Measurements from ENCODE around the gene CHMP4A. TPM values are rescaled to one million over a fixed set of nuclear protein-coding genes. Genes with fewer than 3 reads are reported as not detected.
A peak's percentile ranks its signal among the peaks of the same experiment; 100 is the strongest.

CHMP4A gene
- total RNA-seq, 1 experiment from 2014 or later, result 32.7 TPM

DNA sequence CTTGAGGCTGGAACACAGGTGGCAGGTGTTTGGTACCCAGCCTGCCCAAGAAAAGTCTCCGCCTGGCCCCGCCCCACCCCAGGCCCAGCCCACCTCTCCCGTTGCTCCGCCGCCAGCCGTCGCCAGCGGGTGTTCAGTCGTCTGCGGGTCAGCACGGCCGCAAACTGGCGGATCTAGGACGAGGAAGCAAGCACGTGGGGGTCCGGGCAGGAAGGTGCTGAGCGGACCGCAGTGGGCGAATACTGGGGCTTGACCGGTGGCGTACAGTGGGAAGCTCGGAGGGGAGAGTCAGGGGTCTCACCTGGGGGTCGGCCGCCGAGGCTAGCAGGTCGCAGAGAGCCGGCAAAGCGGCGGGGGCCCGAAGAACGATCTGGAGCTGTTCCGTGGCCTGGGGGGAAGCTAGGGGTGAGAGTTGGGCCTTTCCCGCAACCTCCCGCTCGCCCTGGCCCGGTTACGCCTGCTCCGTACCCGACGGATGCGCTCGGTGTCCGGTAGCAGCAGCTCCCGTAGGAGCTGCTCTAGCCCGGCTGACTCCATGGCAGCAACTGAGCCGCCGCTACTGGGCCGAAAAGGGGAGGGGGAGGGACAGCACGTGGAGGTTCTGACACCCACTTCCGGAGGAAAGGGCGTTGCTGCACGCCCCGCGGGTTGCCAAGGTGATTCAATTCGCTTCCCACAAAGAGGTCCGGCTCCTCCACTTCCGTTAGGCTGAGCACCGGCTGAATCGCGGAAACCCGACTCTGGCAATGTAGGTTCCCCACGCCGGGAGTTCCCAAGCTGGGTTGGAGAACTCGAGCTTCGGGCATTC lies 24.8 kb downstream of the CHMP4A start, which contains the start of gene IPO4 (continued):
- no peak for TF ChIP-seq ZNF317 (CRISPR knock-in tag; IDR thresholded peaks at IDR 0.05; ENCODE audit: borderline replicate concordance, low read depth)
- TF ChIP-seq MXD4 (CRISPR knock-in tag; IDR thresholded peaks at IDR 0.05; ENCODE audit: borderline replicate concordance), result no peak
- TF ChIP-seq, protein P1, sequence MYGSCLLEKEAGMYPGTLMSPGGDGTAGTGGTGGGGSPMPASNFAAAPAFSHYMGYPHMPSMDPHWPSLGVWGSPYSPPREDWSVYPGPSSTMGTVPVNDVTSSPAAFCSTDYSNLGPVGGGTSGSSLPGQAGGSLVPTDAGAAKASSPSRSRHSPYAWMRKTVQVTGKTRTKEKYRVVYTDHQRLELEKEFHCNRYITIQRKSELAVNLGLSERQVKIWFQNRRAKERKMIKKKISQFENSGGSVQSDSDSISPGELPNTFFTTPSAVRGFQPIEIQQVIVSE (CRISPR knock-in tag; IDR thresholded peaks at IDR 0.05; ENCODE audit: borderline replicate concordance), result no peak
- TF ChIP-seq, protein P2, sequence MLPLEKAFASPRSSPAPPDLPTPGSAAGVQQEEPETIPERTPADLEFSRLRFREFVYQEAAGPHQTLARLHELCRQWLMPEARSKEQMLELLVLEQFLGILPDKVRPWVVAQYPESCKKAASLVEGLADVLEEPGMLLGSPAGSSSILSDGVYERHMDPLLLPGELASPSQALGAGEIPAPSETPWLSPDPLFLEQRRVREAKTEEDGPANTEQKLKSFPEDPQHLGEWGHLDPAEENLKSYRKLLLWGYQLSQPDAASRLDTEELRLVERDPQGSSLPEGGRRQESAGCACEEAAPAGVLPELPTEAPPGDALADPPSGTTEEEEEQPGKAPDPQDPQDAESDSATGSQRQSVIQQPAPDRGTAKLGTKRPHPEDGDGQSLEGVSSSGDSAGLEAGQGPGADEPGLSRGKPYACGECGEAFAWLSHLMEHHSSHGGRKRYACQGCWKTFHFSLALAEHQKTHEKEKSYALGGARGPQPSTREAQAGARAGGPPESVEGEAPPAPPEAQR (CRISPR knock-in tag; IDR thresholded peaks at IDR 0.05), result no peak
- peak; percentile 90; the same call in 1 of the 2 replicates for TF ChIP-seq ESRRA (CRISPR knock-in tag; IDR thresholded peaks at IDR 0.05; ENCODE audit: borderline replicate concordance)
- TF ChIP-seq, protein P3, sequence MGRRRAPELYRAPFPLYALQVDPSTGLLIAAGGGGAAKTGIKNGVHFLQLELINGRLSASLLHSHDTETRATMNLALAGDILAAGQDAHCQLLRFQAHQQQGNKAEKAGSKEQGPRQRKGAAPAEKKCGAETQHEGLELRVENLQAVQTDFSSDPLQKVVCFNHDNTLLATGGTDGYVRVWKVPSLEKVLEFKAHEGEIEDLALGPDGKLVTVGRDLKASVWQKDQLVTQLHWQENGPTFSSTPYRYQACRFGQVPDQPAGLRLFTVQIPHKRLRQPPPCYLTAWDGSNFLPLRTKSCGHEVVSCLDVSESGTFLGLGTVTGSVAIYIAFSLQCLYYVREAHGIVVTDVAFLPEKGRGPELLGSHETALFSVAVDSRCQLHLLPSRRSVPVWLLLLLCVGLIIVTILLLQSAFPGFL (CRISPR knock-in tag; IDR thresholded peaks at IDR 0.05; ENCODE audit: borderline replicate concordance), result peak; percentile 88; the same call in 1 of the 2 replicates
- no peak for TF ChIP-seq TEAD4 (CRISPR knock-in tag; IDR thresholded peaks at IDR 0.05)
- no peak for TF ChIP-seq CREB1 (CRISPR knock-in tag; IDR thresholded peaks at IDR 0.05)
- no peak for TF ChIP-seq FOXJ3 (CRISPR knock-in tag; IDR thresholded peaks at IDR 0.05; ENCODE audit: borderline replicate concordance)
- no peak for TF ChIP-seq ZNF396 (CRISPR knock-in tag; IDR thresholded peaks at IDR 0.05; ENCODE audit: borderline replicate concordance)
- TF ChIP-seq, protein P4, sequence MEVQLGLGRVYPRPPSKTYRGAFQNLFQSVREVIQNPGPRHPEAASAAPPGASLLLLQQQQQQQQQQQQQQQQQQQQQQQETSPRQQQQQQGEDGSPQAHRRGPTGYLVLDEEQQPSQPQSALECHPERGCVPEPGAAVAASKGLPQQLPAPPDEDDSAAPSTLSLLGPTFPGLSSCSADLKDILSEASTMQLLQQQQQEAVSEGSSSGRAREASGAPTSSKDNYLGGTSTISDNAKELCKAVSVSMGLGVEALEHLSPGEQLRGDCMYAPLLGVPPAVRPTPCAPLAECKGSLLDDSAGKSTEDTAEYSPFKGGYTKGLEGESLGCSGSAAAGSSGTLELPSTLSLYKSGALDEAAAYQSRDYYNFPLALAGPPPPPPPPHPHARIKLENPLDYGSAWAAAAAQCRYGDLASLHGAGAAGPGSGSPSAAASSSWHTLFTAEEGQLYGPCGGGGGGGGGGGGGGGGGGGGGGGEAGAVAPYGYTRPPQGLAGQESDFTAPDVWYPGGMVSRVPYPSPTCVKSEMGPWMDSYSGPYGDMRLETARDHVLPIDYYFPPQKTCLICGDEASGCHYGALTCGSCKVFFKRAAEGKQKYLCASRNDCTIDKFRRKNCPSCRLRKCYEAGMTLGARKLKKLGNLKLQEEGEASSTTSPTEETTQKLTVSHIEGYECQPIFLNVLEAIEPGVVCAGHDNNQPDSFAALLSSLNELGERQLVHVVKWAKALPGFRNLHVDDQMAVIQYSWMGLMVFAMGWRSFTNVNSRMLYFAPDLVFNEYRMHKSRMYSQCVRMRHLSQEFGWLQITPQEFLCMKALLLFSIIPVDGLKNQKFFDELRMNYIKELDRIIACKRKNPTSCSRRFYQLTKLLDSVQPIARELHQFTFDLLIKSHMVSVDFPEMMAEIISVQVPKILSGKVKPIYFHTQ (CRISPR knock-in tag; IDR thresholded peaks at IDR 0.05), result no peak
- TF ChIP-seq, protein P5, sequence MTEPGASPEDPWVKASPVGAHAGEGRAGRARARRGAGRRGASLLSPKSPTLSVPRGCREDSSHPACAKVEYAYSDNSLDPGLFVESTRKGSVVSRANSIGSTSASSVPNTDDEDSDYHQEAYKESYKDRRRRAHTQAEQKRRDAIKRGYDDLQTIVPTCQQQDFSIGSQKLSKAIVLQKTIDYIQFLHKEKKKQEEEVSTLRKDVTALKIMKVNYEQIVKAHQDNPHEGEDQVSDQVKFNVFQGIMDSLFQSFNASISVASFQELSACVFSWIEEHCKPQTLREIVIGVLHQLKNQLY (CRISPR knock-in tag; IDR thresholded peaks at IDR 0.05), result no peak
- TF ChIP-seq JUN (CRISPR knock-in tag; IDR thresholded peaks at IDR 0.05), result no peak; the same call in 1 of the 2 replicates
- TF ChIP-seq ZNF219 (CRISPR knock-in tag; IDR thresholded peaks at IDR 0.05; ENCODE audit: borderline replicate concordance), result peak; percentile 33; the same call in 1 of the 2 replicates
- TF ChIP-seq, protein P6, sequence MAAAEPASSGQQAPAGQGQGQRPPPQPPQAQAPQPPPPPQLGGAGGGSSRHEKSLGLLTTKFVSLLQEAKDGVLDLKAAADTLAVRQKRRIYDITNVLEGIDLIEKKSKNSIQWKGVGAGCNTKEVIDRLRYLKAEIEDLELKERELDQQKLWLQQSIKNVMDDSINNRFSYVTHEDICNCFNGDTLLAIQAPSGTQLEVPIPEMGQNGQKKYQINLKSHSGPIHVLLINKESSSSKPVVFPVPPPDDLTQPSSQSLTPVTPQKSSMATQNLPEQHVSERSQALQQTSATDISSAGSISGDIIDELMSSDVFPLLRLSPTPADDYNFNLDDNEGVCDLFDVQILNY (CRISPR knock-in tag; IDR thresholded peaks at IDR 0.05), result peak; percentile 83; the same call in 1 of the 2 replicates
- TF ChIP-seq, protein P7, sequence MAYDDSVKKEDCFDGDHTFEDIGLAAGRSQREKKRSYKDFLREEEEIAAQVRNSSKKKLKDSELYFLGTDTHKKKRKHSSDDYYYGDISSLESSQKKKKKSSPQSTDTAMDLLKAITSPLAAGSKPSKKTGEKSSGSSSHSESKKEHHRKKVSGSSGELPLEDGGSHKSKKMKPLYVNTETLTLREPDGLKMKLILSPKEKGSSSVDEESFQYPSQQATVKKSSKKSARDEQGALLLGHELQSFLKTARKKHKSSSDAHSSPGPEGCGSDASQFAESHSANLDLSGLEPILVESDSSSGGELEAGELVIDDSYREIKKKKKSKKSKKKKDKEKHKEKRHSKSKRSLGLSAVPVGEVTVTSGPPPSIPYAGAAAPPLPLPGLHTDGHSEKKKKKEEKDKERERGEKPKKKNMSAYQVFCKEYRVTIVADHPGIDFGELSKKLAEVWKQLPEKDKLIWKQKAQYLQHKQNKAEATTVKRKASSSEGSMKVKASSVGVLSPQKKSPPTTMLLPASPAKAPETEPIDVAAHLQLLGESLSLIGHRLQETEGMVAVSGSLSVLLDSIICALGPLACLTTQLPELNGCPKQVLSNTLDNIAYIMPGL (CRISPR knock-in tag; IDR thresholded peaks at IDR 0.05), result peak; percentile 50; the same call in 1 of the 2 replicates
- TF ChIP-seq, protein P8, sequence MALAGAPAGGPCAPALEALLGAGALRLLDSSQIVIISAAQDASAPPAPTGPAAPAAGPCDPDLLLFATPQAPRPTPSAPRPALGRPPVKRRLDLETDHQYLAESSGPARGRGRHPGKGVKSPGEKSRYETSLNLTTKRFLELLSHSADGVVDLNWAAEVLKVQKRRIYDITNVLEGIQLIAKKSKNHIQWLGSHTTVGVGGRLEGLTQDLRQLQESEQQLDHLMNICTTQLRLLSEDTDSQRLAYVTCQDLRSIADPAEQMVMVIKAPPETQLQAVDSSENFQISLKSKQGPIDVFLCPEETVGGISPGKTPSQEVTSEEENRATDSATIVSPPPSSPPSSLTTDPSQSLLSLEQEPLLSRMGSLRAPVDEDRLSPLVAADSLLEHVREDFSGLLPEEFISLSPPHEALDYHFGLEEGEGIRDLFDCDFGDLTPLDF (CRISPR knock-in tag; IDR thresholded peaks at IDR 0.05), result no peak
- no peak for TF ChIP-seq SOX15 (CRISPR knock-in tag; IDR thresholded peaks at IDR 0.05)
- peak; percentile 71 for TF ChIP-seq CREM (CRISPR knock-in tag; IDR thresholded peaks at IDR 0.05)
- peak; percentile 82 for TF ChIP-seq ZBTB21 (CRISPR knock-in tag; IDR thresholded peaks at IDR 0.05; ENCODE audit: borderline replicate concordance)
- 0 out of 2 replicates have a peak, but pooled peaks have one; percentile 39 for TF ChIP-seq PRRX2 (CRISPR knock-in tag; IDR thresholded peaks at IDR 0.05)
- TF ChIP-seq, protein P9, sequence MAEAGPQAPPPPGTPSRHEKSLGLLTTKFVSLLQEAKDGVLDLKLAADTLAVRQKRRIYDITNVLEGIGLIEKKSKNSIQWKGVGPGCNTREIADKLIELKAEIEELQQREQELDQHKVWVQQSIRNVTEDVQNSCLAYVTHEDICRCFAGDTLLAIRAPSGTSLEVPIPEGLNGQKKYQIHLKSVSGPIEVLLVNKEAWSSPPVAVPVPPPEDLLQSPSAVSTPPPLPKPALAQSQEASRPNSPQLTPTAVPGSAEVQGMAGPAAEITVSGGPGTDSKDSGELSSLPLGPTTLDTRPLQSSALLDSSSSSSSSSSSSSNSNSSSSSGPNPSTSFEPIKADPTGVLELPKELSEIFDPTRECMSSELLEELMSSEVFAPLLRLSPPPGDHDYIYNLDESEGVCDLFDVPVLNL (CRISPR knock-in tag; IDR thresholded peaks at IDR 0.05; ENCODE audit: borderline replicate concordance, low read depth), result no peak
- no peak for TF ChIP-seq OVOL2 (CRISPR knock-in tag; IDR thresholded peaks at IDR 0.05; ENCODE audit: borderline replicate concordance)
- TF ChIP-seq IRF2 (CRISPR knock-in tag; IDR thresholded peaks at IDR 0.05; ENCODE audit: borderline replicate concordance, low read depth), result no peak
- TF ChIP-seq, protein P10, sequence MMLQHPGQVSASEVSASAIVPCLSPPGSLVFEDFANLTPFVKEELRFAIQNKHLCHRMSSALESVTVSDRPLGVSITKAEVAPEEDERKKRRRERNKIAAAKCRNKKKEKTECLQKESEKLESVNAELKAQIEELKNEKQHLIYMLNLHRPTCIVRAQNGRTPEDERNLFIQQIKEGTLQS (CRISPR knock-in tag; conservative IDR thresholded peaks at IDR 0.05), result no peak
